GM19324 (cell line): ENCODE results near the gene SRGAP3.

Source experiments
- ATAC-seq: cut with Tn5 transposase; IDR thresholded peaks from one replicate; pipeline ENCODE4 v1.9.1; 2021; ENCODE audit warnings: mild to moderate bottlenecking, moderate library complexity; ENCODE audit not compliant: unreplicated experiment, low FRiP score

The SRGAP3 gene

DNA sequence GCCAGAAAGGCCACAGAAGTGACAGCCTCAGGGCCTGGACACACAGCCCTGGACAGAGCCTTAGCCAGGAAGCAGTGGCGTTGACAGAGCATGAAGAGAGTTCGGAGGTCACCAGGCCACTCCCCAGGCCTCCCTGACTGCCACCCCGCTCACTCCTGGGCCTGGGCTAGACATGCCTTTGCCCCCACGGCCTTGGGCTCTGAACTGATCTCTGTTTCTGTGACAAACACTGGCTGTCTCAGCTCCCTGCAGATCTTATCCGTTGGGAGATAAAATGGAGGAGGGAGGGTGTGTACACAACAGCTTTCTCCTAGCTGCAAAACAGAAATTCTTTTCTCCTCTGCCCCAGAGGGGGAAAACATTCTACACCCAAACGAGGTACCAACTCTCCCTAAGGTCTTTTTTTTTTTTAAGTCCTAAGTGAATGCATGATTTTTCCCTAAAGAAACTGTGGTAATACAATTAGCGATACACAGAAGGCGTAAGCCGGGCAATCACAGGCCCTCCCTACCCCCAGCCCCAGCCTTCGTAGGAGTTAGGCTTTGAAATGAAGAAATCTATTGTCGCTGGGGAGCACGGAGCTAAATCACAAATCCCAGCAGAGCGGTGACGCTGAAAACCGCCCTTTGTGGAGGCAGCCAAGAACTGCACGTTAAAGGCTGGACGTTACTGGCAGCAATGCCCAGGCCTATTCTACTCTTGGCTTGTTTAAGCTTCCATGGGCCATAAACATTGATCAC, 45.0 kb downstream of the SRGAP3 start:
- no peak for ATAC-seq

DNA sequence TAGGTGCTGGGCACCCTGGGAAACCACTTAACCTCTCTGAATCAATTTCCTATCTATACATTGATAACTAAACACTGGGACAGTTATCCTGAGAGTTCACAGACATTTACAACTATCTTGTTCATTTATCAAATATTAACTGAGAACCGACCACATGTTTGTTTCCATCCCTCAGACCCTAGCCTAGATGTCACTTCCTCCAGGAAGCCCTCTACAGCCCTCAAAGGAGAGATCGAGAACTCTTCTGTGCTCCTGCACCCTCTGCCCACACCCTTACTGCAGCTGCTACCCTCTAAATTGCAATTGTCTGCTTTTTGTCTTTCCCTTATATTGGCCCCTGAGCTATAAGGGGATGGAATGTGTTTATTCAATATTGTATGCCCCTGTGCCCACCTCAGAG, 46.1 kb downstream of the SRGAP3 start:
- no peak for ATAC-seq

DNA sequence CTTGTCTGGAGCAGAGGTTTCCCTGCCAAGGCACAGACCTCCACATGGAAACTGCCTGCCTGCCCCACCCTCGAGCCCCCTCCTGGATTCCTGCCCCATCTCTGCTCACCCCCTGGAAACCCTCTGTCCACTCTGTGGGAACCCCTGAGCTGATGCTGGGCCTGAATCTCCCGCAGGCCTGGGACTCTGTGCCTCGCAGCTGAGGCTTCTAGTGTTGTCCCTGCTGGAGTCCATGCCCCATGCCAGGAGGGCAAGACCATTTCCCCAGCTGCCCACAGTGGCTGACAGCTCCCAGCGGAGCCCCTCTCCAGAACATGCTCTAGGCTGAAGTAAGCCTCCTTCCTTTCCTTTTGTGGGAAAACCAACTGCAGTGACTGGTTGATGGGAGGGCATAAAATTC, 46.9 kb downstream of the SRGAP3 start:
- ATAC-seq, result no peak

DNA sequence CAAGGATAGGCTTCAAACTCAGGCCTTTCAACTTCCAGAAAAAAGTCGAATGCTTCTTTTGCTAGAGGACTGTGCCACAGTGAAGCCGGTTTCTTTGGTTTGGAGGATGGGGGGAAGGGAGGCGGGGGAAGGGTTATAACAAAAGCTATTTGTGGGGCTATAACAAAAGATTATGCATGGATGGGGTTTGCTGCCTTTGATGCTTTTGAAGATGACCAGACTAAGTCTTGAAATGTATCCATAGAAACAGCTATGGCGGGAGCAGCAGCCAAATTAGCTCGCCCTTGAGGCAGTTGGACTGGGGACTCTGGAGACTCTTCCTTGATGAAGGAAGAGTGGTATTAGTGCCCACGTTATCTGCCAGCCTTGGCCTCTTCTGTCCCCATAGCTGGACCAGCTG, 47.5 kb downstream of the SRGAP3 start:
- ATAC-seq, result no peak

DNA sequence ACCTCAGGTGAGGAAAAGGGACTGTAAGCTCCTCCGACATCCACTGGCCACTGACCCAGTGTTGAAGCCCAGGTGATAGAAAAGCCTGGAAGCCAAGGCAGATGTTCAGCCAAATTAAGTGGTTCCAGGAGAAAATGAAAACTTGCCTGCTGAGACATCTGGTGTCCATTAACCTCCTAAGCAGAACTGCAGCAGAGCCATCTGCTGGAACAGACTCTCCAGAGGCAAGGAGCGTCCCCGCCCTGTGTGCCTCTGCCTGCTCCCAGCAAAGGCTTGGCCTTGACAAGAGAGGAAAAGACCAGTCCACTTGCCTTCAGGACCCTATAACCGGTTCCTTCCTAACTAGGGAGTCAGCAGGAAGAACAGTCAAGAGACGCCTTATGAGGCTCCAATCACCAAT, 48.2 kb downstream of the SRGAP3 start:
- ATAC-seq, result no peak

DNA sequence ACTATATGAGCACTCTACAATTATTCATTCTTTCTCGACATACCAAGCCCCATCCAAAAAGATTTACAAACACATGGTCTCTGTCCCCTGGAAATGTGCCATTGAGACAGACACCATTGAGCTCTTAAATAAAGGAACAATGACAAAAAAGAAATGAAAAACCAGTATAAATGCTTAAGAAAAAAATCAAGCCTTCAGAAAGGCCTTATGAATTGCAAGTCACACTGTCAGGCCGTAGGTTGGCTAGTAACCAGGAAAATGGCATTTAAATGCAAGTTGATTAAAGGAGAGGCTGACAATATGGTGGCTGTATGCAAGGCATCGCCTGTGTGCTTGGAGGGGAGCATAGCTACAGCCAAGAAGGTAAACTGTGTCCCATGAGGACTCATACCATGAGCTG, 49.7 kb downstream of the SRGAP3 start:
- ATAC-seq, result no peak

DNA sequence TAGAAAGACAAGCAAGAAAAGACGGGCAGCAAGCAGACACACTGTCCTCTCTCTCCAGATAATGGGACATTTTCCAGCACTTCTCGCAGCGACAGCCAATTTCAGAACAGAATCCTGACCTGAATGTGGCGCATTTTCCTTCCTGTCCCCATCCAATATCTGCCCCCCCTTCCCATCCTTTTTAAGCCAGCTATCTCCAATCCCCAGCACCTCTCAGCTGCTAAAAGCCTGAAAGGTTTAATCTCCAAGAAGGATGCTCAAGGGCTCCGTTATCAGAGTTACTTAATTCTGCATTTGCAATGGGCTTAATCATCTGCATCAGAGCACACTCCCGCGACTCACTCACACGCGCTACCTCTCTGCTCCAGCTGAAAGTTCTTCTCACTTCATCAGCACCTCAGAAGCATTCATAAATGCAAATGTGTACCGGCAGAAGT, 50.5 kb downstream of the SRGAP3 start:
- no peak for ATAC-seq

DNA sequence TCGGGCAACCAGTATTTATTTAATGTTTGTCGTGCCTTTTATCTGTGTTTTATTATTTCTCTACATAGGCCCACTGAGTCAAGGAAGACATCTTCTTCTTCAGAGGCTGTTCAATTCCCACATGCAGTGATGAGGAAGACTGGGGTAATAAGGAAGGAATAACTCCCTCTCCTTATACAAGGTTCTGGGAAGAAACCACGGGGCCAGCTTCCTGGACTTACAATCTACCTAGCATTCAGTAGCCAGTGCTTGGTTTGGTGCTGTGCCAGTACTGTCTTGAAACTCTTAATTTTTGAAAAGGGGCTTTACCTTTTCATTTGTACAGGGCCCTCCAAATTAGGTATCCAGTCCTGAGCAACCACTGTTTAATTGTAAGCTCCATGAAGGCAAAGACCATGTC, 51.2 kb downstream of the SRGAP3 start:
- no peak for ATAC-seq

DNA sequence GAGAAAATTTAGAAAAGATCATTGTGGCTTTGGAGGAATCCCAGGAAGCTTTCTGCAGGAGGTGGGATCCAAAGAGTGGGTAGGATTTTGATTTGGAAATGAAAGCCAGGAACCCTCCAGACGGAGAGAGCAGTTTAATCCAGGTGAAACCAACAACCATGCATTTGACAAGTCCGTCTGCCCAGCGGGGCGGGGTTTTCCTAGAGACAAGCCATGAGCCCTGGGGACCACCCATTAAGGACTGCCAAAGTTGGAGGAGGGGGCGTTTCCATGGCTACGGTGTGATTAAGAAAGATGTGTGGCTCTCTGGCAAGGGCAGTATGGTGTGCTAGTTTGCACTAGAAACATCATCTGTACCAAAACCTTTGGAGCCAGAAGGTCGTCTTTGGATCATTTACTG, 53.4 kb downstream of the SRGAP3 start:
- no peak for ATAC-seq

DNA sequence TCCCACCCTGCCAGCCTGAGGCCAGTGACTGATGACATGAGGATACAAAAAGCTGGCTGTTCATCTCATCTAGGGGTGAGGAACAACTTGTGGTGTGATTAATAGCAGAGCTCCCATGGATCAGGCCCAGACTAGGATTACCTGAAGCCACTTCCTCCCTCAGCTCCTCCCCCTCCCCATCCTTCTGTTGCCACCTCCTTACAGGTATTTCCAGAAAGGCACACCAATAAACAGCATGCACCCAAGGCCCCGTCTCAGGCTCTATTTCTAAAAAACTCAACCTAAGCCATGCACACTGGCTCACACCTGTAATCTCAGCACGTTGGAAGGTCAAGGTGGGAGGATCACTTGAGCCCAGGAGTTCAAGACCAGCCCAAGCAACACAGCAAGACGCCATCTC, 54.1 kb downstream of the SRGAP3 start:
- ATAC-seq, result no peak

DNA sequence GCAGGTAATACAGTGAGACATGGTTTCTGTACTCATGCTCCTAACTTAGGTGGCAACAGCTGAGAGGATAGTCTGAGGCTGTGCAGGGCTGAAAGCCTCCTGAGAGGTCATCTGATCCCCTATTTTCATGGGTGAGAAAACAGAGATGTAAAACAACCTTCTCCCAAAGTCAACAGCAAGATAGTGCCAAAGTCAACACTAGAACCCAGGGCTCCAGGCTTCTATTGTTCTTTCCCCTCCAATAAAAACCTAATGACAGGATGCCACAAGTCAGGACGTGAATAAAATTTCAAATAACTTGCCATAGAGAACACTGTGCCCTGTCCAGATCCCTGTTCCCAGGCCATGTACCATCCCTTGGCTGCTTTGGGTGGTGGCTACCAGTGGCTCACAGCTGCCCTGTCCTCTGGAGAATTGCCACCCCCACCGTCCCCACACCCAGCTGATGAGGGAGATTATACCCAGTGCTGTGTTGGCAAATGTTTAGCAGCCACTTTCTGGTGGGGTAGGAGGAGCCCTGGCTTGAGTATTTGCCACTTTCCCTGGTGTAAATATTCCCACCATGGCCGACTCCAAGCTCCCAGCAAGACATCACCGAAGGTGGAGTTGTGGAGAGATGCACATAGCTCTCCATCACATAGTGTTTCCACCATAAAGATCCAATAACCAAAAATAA, 54.8 kb downstream of the SRGAP3 start:
- no peak for ATAC-seq

DNA sequence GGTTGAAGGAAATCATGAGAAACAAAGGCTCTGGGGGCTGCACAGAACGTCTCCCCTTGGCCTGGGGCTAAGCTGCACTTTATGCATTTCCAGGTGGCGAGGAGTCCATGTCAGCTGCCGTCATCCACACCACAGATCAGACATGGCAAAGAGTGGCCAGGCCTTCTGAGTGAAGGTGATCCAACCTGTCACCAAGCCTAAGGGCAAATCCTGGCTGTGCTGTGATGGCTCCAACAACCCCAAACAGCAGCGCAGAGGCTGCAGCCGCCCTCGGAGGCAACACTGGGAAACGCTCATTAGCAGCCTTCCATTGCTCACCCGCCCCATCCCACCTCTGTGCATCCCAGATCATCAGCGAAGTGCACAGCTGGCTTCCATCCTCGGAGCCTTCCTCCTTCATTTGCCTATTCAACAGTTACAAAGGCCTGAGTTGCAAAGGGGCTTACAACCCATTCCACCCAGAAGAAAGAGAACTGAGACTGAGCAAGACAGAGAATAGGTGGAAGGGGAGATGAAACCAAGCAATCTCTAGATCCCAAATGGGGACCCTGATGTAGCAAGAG, 55.7 kb downstream of the SRGAP3 start:
- ATAC-seq, result no peak

DNA sequence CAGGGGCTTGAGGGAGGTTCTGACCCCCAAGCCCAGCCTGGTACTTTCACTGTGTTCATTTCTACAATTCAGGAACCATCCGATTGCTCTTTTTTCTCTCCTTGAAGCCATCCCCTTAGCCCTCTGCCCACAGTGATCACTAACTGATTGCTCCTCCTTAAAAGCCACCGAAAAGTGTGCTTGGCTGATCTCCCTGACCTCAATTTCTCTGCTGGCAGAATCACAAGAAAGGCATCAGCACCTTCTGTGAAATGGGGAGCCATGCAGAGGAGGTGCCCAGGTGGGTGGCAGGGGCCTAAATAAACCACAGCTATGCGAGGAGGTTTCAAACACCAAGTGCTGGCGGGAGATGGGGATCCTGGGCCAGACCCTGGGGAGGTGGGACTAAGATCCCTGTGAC, 56.2 kb downstream of the SRGAP3 start:
- no peak for ATAC-seq

DNA sequence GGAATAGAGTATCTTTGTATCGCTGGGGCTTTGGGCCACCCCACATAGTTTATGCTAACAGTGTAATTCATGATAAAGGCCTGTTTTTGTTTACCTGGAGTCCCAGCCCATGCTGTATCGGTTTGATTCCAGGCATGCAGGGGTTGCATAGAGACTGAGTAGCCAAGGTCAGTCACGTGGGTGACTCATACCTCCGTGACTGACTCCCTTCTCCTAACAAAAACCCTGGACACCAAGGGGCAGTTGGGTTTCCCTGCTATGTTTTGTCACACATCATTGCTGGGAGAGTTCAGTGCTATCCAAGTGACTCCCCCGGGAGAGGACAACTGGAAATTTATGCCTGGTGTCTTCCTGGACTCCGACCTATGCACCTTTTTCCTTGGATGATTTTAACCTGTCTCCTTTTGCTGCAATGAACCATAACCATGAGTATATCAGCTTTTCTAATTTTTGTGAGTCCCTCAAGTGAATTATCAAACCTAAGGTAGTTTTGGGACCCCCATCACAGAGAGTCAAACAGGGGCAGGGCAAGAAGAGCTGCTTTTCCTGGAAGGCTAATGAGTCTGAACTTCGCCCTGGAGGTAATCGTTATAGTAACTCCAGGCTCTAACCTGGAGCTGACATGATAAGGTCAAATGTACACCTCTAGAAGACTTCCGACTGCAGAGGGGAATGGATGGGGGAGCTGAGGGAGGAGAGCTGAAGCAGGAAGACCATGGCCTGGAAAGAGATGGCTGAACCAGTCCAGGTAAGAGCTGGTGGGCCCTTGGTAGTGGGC, 57.0 kb downstream of the SRGAP3 start:
- ATAC-seq, result no peak

DNA sequence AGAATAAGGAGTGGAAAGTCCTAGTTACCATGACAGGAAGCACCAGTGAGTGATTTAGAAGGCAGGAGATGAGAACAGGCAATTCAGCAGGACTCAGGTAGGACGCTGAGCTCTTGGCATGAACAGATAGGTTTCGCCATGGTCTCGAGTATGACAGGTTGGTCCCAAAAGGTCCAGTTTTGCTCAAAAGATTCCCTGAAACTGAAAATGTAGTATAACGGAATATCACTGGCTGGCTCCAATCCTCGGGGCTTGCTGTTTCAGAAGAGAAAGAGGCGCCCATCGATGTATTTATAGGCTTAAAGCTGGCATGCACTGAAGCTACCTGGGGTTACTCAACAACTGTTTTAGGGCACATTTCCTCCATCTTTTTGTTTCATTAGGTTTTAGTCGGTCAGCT, 59.2 kb downstream of the SRGAP3 start:
- ATAC-seq, result no peak

DNA sequence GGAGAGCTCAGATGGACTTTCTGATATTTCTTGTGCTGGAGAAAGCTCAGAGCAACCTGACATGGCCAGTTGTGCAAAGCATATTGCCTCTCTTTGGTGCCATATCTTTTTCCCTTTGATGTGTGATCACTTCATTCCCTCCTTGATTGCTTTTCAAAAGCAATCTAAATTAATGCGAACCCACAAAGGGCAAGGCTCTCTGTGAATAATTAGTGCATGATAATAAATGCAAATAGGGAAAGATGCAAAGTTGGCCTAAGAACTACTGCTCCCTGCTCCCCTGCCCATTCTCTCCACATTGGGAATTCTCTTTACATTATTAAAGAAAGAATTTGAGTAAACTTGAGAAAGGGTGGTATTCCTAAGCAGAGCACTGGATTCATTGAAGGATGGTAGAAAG, 60.9 kb downstream of the SRGAP3 start:
- no peak for ATAC-seq

DNA sequence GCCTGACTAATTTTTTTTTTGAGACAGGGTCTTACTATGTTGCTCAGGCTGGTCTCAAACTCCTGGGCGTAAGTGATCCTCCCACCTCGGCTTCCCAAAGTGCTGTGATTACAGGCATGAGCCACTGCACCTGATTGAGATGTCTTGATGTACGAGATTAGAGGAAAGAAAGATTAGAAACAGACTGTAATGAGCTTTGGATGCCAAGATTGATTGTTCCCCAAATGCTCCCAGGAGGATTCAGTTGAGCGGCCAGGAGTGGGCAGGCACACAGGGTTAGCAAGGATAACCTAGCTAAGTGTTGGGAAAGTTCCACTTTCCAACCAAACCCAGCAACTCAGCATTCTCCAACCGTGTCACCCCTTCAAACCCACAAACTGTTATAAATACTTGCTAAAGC, 63.7 kb downstream of the SRGAP3 start:
- no peak for ATAC-seq

DNA sequence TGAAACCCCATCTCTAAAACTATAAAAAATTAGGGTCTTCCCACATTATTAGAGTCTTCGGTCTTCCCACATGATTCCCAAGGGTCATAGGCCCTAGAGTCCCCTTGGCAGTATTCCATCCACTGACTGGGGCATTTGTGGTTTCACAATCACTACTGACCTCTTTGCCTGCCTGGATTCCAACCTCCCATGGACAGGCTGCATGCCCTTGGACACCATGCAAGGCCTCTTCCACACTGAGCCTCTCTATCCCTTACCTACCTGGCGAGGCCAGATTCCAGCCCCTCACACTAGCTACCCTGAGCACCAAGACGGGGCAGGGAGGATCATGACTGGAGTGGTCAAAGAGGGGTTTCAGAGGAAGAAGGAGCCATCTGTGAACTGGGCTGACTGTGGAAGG, 64.4 kb downstream of the SRGAP3 start:
- no peak for ATAC-seq

DNA sequence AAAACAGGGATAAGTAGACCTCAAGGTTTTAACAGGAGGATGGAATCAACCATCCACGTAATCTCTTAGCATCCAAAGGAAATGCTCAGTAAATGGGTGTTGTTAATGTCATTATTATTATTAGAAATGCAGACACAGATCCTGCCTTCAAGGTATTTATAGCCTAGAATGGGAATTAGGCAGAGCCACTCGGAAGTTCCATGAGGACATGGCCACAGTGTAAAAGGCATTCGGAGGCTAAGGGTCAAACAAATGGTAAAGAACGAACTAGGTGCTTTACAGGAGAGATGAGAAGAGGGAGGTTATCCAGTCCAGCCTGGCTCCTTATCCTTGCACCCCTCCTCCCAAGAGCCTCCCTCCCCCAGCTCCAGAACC, 65.0 kb downstream of the SRGAP3 start:
- no peak for ATAC-seq

DNA sequence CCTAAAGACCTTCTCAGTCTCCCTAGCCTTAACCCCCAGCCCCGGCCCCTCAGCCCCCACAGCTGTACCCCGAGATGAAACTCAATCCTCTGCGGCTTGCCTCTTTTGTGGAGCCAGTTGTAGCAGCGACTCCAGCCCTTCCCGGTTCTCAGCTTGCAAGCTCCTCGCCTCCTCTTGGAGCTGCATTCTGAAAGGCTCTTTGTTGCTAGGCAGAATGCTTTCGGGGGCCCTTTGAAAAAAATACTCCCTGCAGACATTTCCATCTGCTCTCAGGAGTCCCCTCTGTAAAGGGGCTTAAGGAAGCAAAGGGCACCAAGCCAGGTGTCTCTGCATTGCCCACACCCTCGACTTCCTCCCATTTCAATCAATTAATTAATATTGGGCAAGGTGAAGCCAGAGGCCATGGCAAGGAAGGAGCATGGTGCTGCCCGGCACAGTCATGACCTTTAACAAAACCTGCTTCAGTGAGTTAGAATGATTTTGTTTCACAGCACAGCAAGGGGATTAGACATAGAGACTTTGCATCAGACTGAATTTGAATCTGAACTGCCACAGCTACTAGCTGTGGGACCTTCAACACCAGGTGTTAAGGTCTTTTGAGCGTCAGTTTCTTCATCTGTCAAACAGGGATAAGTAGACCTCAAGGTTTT, 65.5 kb downstream of the SRGAP3 start:
- no peak for ATAC-seq

DNA sequence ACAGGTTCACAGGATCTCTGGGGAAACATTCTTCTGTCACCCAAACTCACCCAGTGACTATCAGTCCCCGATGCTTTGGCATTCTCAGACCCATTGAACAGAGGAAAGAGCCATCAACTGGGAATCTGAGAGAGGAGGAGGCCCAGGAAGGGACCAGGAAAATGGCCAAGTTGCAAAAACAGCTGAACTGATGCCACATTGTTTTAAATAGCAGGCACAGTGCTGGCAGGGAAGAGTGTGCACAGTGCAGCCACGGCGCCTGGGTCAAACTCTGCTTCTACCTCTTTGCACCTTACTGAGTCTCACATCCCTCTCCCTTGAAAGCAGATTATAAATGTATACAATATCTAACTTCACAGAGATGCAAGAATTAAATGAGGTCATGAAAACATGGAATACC, 66.4 kb downstream of the SRGAP3 start:
- no peak for ATAC-seq
